Brain pericyte (primary cell): ENCODE data around the gene RAI1.

Source experiments
- DNase-seq: peaks from one replicate; pipeline ENCODE4 v3.0.0-alpha.2; 2012; ENCODE audit warnings: low read depth, low spot score

RAI1 gene

DNA sequence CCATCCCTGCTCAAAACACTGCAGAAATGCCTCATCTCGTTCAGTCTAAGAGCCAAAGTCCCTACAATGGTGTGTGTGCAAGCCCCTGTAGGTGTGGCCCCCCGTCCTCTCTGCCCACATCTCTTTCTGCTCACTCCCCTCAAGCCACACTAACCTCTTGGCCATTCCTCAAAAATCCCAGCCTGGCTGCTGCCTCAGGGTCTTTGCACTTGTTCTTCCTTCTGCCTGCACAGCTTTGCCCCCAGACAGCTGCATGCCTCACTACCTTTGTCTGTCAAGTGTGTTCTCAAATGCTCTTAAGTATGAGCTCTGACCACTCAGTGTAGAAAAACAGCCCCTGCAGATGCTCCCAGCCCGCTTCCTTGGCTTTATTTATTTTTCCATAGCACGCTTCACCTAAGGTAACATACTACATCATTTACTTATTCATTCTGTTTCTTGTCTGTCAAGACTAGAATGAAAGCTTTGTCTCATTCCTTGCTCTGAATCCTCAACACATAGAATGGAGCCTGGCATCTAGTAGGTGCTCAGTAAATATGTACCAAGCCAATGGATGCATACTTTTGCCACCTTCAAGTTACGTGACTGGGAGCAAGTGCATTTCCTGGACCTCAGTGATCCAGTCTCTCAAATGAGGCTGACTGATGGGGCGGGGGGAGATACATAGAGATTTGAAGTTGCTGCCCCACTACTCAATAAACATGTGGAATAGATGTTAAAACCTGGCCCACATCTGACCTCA is 38.1 kb downstream of the RAI1 start:
- DNase-seq = no peak

DNA sequence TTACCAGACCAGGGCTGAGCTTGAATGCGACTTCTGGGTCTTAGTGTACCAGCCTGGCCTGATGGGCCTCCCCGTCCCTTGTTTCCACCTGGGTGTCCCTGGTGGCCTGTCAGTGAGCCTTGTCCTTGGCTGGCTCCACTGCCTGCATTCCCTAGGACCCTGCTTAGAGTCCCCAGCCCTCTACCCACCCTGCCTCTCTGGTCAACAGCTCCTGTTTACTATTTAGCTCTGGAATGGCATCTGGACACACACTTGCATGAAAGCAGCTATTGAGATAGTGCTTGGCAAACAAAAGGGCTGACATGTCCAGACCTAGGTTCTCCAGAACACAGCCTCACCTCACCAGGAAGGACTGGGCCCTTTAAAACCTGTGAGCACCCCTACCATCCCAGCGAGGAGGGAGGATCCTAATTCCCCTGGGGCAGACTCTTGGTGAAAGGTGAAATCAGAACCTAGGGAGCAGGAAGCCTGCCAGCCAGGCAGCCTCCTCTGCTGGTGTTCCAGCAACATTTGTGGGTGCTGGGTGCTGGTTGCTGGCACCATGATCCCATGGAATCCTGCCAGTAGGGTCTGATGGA is 38.8 kb downstream of the RAI1 start:
- no peak for DNase-seq

- no peak for DNase-seq
These were observed 39.9 kb downstream of the RAI1 start for GRCh38 chr17:17721140-17721668.

DNA sequence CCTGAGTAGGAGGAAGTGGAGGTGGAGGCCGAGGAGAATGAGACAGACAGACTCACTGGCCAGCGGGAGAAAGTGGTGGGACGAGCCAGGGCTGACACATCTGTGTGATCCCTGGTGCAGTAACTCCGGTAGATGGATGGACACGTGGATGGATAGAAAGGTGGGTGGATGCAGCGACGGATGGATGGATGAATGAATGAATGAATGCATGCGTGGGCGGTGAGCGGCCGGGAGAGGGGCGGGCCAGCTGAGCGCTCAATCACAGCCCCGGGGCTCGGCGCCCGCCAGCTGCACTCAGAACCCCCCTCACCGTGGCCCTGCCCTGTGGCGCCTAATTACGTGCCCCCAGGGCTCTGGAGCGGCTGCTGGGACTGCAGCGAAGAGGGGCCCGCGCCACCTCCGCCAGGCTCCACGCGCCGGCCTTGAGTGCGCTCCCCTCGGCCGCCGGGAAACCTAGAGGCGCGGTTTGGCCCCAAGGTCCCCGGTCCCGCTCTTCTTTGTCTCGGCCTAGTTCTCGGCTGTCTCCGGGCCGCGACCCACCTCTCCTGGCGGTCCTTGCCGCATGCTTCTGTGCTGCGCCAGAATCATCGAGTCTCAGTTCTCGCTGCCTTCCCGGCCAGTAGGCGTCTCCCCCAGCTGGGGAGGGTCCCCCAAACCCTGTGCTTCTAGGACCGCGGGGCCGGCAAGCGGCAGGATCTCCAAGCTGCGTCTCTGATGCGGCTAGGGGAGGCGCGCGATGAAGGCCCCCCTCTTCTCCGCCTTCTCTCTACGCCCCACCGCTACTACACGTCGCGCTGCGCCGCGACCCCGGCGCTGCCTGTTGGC is 41.0 kb downstream of the RAI1 start:
- DNase-seq = no peak

- DNase-seq = no peak
These were observed 41.7 kb downstream of the RAI1 start for GRCh38 chr17:17722906-17723353.

- no peak for DNase-seq
These were observed 42.4 kb downstream of the RAI1 start for GRCh38 chr17:17723354-17724261.

DNA sequence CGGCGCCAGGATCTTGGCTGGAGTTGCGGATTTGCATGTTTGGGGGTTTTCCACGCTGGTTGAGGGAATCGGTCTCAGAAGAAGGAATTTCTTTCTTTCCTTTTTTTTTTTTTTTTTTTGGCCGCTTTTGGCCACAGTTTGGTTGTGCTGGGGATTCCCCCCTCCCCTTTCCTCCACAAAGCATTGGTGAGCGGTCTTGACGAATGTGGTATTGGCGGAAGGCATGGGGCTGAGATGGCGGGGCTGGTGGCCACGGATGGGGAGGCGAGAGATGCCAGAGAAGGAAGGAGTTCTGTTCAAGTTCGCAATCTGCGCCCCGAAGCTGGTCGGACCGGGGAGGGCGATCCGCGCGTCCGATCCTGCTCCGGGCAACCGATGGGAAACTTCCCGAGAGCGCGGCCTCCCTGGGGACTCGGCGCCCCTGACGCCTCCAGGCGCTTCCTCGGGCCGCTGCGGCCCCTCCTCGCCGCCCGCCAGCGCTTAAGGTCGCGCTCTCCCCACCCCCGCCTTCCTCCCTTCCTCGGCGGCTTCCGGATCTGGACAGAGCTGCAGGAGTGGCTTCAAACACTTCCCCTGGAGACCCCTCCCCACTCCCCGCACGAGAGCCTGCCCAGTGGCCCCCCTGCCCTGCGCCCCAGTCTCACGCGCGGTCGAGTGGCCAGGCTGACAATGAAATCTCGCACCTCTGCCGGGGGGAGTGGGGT is 43.2 kb downstream of the RAI1 start:
- DNase-seq = no peak

GRCh38 chr17:17725011-17725751 is 43.9 kb downstream of the RAI1 start:
- DNase-seq = no peak

GRCh38 chr17:17725752-17726457 is 44.6 kb downstream of the RAI1 start:
- DNase-seq = no peak

DNA sequence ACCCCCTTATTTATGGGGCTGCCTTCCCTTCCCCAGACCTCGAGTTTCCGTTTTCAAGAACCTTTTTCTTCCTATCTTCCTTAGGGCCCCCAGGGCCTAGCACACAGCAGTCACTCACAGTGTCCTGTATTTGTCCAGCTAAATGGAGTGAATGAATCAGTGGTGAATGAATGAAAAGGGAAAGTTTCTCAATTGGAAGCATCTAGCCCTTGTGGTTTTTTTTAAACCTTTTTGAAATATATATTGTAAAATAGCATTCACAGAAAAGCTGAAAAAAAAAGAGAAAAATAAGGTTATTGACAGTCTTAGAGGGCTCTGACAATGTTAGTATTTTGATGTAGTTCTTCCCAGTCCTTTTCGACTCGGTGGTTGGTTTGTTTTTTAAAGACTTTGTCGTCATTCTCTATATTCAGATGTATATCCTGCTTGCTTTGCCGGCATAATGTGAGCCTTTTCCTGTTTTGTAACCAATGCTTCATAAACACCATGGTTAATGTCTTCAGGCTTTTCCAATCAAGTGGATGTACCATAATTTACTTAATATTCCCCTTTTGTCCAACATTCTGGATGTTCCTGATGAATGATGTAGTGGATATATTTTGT is 45.3 kb downstream of the RAI1 start:
- DNase-seq = no peak

DNA sequence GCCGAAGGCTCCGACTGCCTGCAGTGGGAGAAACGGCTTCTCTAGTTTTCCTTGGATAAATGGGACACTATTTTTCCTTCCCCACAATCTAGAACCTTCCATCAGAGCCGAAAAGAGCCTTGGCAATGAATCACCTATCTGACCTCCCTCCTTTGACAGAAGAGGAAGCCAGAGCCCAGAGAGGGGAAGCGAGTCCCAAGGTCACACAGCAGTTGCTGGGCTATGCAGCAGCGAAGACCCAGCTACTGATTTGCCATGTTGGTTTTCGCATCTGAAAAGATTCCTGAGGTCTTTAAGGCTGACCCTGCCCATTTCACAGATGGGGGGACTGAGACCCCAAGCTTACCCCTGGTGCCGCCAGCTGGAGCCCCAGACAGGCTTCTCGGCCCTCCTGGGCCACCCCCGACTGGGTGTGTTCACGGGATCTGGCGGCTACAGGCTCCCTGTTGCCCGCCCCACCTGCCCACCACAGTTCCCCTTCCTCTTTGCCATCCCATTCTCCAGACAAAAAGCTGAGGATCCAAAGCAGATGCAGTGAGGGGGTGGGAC is 45.9 kb downstream of the RAI1 start:
- no peak for DNase-seq

DNA sequence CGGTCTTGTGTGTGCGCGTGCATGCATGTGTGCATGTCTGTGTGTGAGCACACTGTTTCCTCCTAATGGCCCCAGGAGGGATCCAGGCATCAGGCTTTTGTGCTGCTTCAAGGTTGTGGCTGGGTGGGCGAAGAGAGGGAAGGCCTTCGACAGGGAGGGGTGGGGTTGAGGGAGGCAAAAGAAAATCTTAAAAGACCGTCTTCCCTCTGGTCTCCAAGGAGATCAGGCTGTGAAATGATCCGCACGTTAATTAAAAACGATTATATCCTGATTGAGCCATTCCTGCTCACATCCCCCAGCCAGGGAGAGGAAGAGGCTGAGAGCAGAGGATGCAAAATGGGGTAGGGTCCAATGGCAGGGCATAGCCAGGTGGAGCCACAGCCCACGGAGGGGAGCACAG is 46.9 kb downstream of the RAI1 start:
- DNase-seq = no peak

DNA sequence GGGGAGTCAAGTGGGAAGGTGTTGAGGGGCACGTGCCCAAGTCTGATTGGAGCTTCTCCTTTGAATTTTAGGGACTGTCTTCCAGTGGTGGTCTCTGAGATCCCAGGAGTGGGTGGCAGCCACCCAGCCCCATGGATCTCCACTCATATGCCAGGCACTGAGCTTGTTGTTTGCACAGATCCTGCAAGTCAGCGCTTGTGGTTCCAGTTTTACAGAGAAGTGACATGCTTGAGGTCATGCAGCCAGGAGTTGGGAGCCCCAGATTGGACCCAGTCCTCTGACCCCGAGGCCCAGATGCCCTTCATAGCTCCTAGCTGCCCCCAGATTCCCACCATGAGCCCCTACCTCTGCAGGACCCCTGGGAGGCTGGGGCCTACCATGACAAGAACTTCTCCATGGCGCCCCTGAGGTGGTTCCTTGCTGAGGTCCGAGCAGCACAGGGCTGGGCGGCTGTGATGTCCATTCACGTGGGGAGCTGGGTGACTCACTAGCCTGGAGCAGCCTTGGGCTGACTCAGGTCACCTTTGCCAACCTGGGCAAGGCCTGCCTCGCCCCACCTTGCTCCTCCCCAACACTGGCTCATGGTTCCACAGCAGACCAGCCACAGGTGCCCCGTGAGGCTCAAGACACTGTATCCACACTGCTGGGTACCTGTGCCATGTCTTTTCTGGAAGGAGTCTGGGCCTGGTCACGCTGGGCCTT is 47.4 kb downstream of the RAI1 start:
- no peak for DNase-seq

DNA sequence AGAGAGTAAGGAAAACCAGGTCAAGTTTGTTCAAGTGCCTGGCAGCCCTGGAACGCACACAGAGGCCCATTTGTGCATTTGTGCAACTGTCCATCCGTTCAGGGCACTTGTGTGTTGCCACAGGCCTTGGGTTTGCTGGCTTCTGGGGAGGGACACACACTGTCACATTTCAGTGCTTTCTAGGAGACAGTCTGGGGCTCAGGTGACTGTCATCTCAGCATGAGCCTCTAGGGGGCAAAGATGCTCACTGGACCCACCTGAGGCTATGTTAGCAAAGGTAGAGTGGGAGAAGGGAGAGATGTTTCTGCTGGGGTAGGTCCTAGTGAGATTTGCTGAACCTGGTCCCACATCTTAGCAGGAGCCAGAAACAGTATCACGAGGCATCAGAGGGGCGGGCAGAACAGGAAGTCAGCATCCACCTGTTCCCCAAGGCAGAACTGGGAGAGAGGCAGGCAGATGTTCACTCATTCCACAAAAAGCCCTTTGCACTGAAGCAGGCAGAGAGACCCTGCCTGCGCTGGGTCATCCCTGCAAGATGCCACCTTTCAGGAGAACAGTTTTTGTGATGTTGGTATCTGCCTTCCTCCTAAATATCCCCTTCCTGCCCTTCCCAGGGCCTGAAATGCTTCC is 48.5 kb downstream of the RAI1 start:
- no peak for DNase-seq

DNA sequence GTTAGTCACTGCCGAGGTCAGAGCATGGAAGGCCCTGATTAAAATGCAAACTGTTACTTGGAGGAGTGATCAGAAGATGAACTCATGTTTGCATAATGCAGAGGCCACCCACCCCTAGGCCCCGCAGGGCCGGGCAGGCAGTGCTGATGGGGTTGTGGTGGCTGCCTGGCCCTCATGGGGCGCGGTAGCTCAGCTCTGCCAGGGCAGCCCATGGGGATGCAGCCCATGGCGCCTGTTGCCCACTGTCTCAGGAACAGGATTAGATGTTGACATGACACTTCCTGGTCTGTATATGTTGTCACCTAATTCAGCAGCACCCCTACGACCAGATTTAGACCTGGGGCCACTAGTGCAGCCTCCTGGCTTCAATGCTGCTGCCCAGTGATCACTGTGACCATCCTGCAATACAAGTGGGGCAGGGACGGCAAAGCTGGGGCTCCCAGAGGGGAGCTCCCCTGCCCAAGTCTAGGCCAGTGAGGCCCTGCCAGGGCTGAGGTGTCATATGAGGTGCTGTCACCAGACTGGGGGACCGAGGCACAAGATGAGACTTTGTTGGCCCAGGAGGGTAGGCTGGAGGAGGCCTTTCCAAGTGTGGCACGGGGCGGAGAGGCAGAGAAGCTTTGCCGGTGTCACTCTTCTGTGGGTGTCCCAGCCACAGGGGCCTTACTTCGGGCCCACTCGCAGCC is 49.1 kb downstream of the RAI1 start:
- no peak for DNase-seq

GRCh38 chr17:17732444-17732843 is 51.2 kb downstream of the RAI1 start:
- no peak for DNase-seq
